Measurements from ENCODE around the gene SMTN. TPM values are rescaled to one million over a fixed set of nuclear protein-coding genes. Genes with fewer than 3 reads are reported as not detected.
"Not testable (repeated sequence)": the region's sequence is repeated elsewhere in the genome, so short reads cannot be mapped to it uniquely, and the experiment has no call there.

The SMTN gene
- total RNA-seq, 1 donor from 2014 or later: 250 TPM

DNA sequence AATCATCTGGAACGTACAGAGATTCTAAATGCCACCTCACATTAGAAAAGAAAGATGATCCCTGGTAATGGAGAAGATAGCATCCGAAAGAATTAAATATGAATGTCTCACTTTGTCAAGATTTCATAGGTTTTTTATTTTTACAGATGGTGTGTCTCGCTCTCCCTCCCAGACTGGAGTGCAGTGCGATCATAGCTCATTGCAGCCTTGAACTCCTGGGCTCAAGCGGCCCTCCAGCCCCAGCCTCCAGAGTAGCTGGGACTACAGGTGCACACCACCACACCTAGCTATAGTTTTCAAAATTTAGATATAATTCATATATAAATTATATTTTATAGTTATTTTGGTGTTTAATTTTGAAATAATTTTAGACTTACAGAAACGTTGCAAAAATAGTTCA, 16.7 kb upstream of the SMTN start:
- ATAC-seq (no peak), DNase-seq (ENCODE audit: missing footprints) (no peak)
- intact Hi-C loops (cut with DNase I): no loop called here

- ATAC-seq (no peak), DNase-seq (ENCODE audit: missing footprints) (no peak)
These were observed 12.1 kb upstream of the SMTN start for GRCh38 chr22:31068970-31069369.

GRCh38 chr22:31069691-31070314, 11.3 kb upstream of the SMTN start:
- DNase-seq (ENCODE audit: missing footprints); intact Hi-C loops (cut with DNase I); ATAC-seq: not testable (repeated sequence)

More at GRCh38 chr22:31068970-31069369, 12.1 kb upstream of the SMTN start:
- intact Hi-C loops (cut with DNase I): no loop called here

- ATAC-seq; intact Hi-C loops (cut with DNase I); DNase-seq (ENCODE audit: missing footprints): not testable (repeated sequence)
These were observed 8.0 kb upstream of the SMTN start for GRCh38 chr22:31073125-31073524.

GRCh38 chr22:31073545-31074145, 7.5 kb upstream of the SMTN start:
- ATAC-seq; DNase-seq (ENCODE audit: missing footprints); intact Hi-C loops (cut with DNase I): not testable (repeated sequence)

DNA sequence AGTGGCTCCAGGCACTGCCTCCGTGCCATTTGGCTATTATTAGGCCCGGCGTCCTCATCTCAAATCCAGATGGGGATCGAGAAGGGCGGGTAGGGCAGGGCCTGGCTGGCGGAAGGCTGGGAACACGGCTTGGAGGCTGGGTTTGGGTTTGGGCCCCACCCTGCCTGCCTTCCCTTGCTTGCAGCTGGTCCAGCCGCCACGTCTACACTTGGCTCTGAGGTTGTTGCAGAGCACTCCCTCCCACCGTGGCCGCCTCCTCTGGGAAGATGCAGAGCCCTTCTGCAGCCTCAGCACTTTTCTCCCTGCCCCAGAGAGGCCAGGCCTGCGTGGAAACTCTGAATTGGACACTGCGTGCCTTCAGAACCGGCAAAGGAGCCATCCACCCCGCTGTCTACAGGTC, 5.2 kb upstream of the SMTN start:
- ATAC-seq (peak; percentile 94), DNase-seq (ENCODE audit: missing footprints) (peak; percentile 95)
- intact Hi-C loops (cut with DNase I): no loop called here

- DNase-seq (ENCODE audit: missing footprints) (no peak), ATAC-seq (no peak)
- intact Hi-C loops (cut with DNase I): no loop called here
These were observed 3.4 kb upstream of the SMTN start for GRCh38 chr22:31077681-31078080.

GRCh38 chr22:31078389-31078788, 2.7 kb upstream of the SMTN start:
- DNase-seq (ENCODE audit: missing footprints); intact Hi-C loops (cut with DNase I); ATAC-seq: not testable (repeated sequence)

GRCh38 chr22:31079095-31079642, 1.9 kb upstream of the SMTN start:
- ATAC-seq (no peak), DNase-seq (ENCODE audit: missing footprints) (no peak)
- intact Hi-C loops (cut with DNase I): no loop called here

GRCh38 chr22:31080164-31080847, 812 bp upstream of the SMTN start:
- intact Hi-C loops (cut with DNase I): no loop called here
- no peak for ATAC-seq
- no peak for DNase-seq (ENCODE audit: missing footprints)

- ATAC-seq (no peak), DNase-seq (ENCODE audit: missing footprints) (no peak)
- intact Hi-C loops (cut with DNase I): loop anchor here (2.0 kb wide), 1 partner anchor 35 kb away; no protein-coding TSS in a partner anchor
These were observed 966 bp downstream of the SMTN start for GRCh38 chr22:31081963-31082605.

DNA sequence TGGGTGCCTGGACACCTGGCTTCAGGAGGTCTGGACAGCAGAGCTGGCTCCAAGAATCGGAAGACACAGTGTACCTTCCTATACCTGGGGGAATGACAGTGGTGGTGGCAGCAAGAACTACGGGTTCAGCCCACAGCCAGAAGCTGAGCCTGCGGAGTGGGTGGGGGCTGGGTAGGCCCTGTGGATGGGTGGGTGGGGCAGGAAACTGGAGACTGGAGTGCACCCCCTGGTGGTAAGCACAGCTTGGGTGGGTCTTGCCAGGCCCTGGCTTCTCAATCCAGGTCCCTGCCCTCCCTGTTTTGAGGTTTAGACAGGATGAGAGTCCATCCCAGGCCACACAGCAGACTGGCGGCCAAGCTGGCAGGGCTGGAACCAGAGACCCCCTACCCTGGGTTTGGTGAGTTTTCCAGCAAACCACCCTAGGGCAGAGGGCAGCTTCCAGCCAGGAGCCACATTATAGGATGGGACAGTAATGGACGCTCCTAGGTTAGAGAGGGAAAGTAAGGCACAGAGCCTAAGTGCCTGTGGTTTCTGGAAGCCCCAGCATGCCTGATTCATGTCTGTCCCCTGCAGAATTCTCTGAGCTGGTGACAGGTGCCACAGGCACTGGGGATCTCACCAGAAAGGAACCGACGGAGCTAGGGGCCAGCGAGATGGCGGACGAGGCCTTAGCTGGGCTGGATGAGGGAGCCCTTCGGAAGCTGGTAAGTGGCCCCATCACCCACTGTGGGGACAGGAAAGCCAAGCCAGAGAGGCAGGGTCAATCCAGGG, 1.7 kb downstream of the SMTN start:
- DNase-seq (ENCODE audit: missing footprints): peak; percentile 76
- no peak for ATAC-seq
- intact Hi-C loops (cut with DNase I): loop anchor here (2.0 kb wide), 1 partner anchor 36 kb away; no protein-coding TSS in a partner anchor

DNA sequence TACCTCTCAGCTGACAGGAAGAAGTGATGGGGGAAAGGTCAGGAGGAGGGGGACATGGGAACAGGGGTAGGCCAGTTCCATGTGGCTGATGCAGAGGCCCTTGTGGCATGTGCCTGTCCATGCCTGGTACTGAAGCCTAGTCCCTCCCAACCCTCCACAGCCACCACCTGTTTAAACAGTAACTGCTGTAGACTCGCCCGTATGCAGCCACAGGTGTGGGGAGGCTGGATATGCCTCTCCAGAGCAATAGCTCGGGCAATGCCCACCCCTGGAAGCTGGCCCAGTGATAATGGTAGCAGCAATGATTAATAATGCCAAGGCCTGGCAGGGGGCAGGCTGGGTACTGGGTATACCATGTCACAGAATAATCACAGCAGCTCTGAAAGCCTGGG, 2.3 kb downstream of the SMTN start:
- no peak for DNase-seq (ENCODE audit: missing footprints)
- intact Hi-C loops (cut with DNase I): loop anchor here (2.0 kb wide), 1 partner anchor 37 kb away; no protein-coding TSS in a partner anchor
- no peak for ATAC-seq

DNA sequence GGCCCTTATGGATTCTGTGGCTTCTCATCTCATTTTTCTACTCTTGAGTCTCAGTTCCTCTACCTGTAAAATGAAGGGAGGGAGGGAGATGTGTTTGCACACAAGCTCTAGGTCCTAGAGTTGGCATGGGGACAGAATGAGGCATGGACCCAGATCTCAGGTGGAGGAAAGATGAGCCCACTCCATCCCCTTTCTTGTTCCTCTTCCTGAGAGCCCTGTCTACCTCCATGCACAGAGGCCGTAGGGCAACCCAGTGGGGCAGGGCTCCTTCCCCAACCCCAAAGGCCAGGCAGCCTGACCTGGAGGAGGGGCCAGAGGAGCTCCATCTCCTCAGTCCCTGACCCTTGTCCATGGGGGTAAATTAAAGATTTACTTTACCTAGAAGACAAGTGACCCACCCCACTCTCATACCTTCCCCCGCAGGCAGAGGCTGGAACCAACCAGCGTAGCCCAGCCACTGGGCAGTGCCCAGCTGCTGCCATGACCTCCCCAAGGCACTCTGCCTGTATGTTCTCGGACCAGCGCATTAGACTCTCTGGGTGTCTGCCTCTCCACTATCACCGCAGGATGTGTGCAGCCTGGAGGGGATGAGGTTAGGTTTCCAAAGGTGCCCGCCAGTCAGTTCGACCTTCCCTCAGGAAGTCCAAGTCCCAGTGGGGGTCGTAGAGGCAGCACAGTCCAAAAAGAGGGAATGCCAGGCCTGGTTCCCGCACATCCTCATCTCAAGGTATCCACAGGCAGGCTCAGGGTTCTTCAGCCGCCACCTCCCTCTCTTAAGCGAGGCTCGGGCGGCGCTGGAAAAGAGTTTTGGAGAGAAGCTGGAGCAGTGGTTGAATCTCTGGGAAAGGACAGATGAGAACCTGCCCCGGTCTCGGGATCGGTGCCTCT, 3.0 kb downstream of the SMTN start:
- intact Hi-C loops (cut with DNase I): loop anchor here (1.0 to 2.0 kb wide), 2 partner anchors 37 to 137 kb away; no protein-coding TSS in a partner anchor
- DNase-seq (ENCODE audit: missing footprints) (peak; percentile 59), ATAC-seq (no peak)

- DNase-seq (ENCODE audit: missing footprints): peak; percentile 96
- intact Hi-C loops (cut with DNase I): loop anchor here (1.0 to 5.0 kb wide), 3 partner anchors 116 to 147 kb away; partner anchors contain the start of gene TUG1
- ATAC-seq: peak; percentile 82
These were observed 3.8 kb downstream of the SMTN start for GRCh38 chr22:31084811-31085492.

DNA sequence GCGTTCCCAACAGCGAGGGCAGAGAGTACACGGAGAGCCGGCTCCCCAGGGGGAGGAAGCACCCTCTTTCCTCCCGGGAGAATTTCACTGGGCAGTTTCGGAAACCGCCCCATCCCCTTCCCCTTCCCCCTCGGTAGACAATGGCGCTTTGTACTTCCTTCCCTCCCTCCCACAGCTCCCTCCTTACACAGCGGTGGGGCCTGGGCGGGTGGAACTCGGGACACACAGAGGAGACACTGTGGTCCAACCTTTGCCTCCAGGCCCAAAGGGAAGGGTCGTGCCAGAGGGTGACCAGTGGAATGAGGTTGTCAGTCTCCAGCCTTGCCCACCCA, 4.3 kb downstream of the SMTN start:
- intact Hi-C loops (cut with DNase I): loop anchor here (1.0 to 5.0 kb wide), 2 partner anchors 116 to 147 kb away; partner anchors contain the start of gene TUG1
- peak; percentile 24 for ATAC-seq
- DNase-seq (ENCODE audit: missing footprints): peak; percentile 75

- peak; percentile 50 for DNase-seq (ENCODE audit: missing footprints)
- intact Hi-C loops (cut with DNase I): loop anchor here (1.0 to 5.0 kb wide), 2 partner anchors 117 to 146 kb away; partner anchors contain the start of gene TUG1
These were observed 4.8 kb downstream of the SMTN start for GRCh38 chr22:31085928-31086327.

More at GRCh38 chr22:31085928-31086327, 4.8 kb downstream of the SMTN start:
- no peak for ATAC-seq
